GM12878 (cell line): ENCODE data around the gene SEPHS2. TPM values are rescaled to one million over a fixed set of nuclear protein-coding genes. Genes with fewer than 3 reads are reported as not detected.

Source experiments
- ATAC-seq: fragments of 200-7000 bp; cut with Tn5 transposase; 3 replicates; pipeline ENCODE4 v1.9.1; 2020; ENCODE audit warnings: mild to moderate bottlenecking, moderate library complexity
- BruUV-seq: library from RNA; stranded (reverse); fragments of 400-500 nt; replicated peaks from 2 replicates; lab custom pipeline; 2021; lab: Mats Ljungman, UMichigan
- CTCF ChIA-PET: fragments of 300-600 bp; sonication (Branson Sonifier 250); formaldehyde crosslinking; extraction: SDS; loops from one replicate; lab custom pipeline; 2021; ENCODE audit warnings: inconsistent platforms; lab: Yijun Ruan, JAX
- POLR2A ChIA-PET: fragments of 350-600 bp; formaldehyde crosslinking; extraction: SDS; loops from one replicate; lab custom pipeline; 2021; ENCODE audit warnings: inconsistent platforms; lab: Charles Lee
- RAD21 ChIA-PET: fragments of 300-600 bp; sonication (Branson Sonifier 250); formaldehyde crosslinking; loops from one replicate; lab custom pipeline; 2023; ENCODE audit warnings: antibody characterized with exemption; ENCODE audit not compliant: unreplicated experiment; lab: Charles Lee
- SMC1A ChIA-PET: fragments of 300-600 bp; sonication (Branson Sonifier 250); formaldehyde crosslinking; loops from one replicate; lab custom pipeline; 2023; ENCODE audit not compliant: unreplicated experiment, uncharacterized antibody; lab: Charles Lee
- DNase-seq: peaks from one replicate; pipeline ENCODE4 v3.0.0-alpha.2; 2011; ENCODE audit warnings: low read depth, low spot score
- FAIRE-seq: peaks from 3 replicates; lab custom pipeline; 2011; peaks lifted over from hg19 to GRCh38; lab: Jason Lieb, UNC
- H2AFZ ChIP-seq: 2 replicates; pipeline ENCODE4 v1.6.0; 2011; ENCODE audit warnings: low read depth, low read length, control low read depth; ENCODE audit not compliant: control insufficient read depth
- H3K27ac ChIP-seq: 2 replicates; pipeline ENCODE4 v1.5.1; 2011; ENCODE audit warnings: control low read depth; ENCODE audit not compliant: control insufficient read depth, insufficient read depth
- H3K27me3 ChIP-seq, 2 experiments: replicated peaks in 1 of 2; 2 replicates each; pipeline versions ENCODE4 v1.6.0 to v1.6.1; 2011; ENCODE audit warnings: low read length in 1 of 2; ENCODE audit not compliant: control insufficient read depth in 2 of 2, insufficient read depth in 2 of 2
- H3K36me3 ChIP-seq, 2 experiments: 2 replicates each; pipeline ENCODE4 v1.5.1; 2011; ENCODE audit warnings: low read length in 1 of 2; ENCODE audit not compliant: control insufficient read depth in 2 of 2, insufficient read depth in 2 of 2
- H3K4me1 ChIP-seq: 2 replicates; pipeline ENCODE4 v1.6.1; 2011; ENCODE audit warnings: mild to moderate bottlenecking, low read length, moderate library complexity, mixed read lengths; ENCODE audit not compliant: control insufficient read depth, insufficient read depth
- H3K4me2 ChIP-seq: 2 replicates; pipeline ENCODE4 v1.6.0; 2011; ENCODE audit warnings: control low read depth; ENCODE audit not compliant: control insufficient read depth, insufficient read depth
- H3K4me3 ChIP-seq: fragments of 200-600 bp; sonication (generic); 2 replicates; pipeline ENCODE4 v1.5.1; 2016
- H3K79me2 ChIP-seq: 2 replicates; pipeline ENCODE4 v1.6.0; 2011; ENCODE audit warnings: low read length; ENCODE audit not compliant: control insufficient read depth, insufficient read depth
- H3K9ac ChIP-seq: 2 replicates; pipeline ENCODE4 v1.8.0; 2011; ENCODE audit warnings: low read length, control low read depth, mixed read lengths; ENCODE audit not compliant: control insufficient read depth, insufficient read depth
- H3K9me3 ChIP-seq: replicated peaks from 3 replicates; pipeline ENCODE4 v1.5.1; 2011; ENCODE audit warnings: mild to moderate bottlenecking, low read length; ENCODE audit not compliant: control insufficient read depth, insufficient read depth
- H4K20me1 ChIP-seq: 2 replicates; pipeline ENCODE4 v1.6.0; 2011; ENCODE audit not compliant: control insufficient read depth, insufficient read depth
- ZNF384 ChIP-seq: IDR thresholded peaks from 2 replicates; pipeline ENCODE4 v1.6.1; 2012; ENCODE audit warnings: low read depth, mild to moderate bottlenecking, low read length, improper control_type of control experiment, borderline replicate concordance
- ZNF622 ChIP-seq: fragments of 450-650 bp; IDR thresholded peaks from 2 replicates; pipeline ENCODE4 v1.6.1; 2017; ENCODE audit warnings: mild to moderate bottlenecking, inconsistent platforms
- WGBS: methylation state at CpG from one replicate; pipeline ENCODE4 v1.1.6; 2016; ENCODE audit warnings: low lambda C conversion rate; ENCODE audit not compliant: insufficient replicate concordance, insufficient coverage; ENCODE audit errors: missing lambda C conversion rate; 5-methylcytosine and 5-hydroxymethylcytosine counted together
- in situ Hi-C: fragments of 300-500 bp; cut with MboI; formaldehyde crosslinking; loops from 9 replicates; pipeline ENCODE4 v1.14.3; 2018; ENCODE audit warnings: mixed read lengths
- intact Hi-C: fragments of 100-400 bp; cut with micrococcal nuclease; formaldehyde crosslinking; loops from one replicate; pipeline ENCODE4 v1.14.2; 2022; ENCODE audit not compliant: unreplicated experiment
- polyA plus RNA-seq, 11 experiments: library from polyadenylated mRNA; depleted of rRNA in 4 of 11; unstranded in 6 of 11; stranded (reverse) in 5 of 11; fragments of >200 nt; fragmentation: Nextera tagmentation in 4 of 11; fragmentation: Illumina TruSeq in 1 of 11; extraction: Ambion mirVana in 4 of 11; extraction: Trizol in 1 of 11; gene quantifications; 1 replicate in 1 of 11; 2 replicates in 10 of 11; pipeline versions ENCODE4 v1.2.1 to v1.2.3, GENCODE V29; 2011 to 2016; ENCODE audit warnings: inconsistent platforms in 2 of 11, missing spikeins in 2 of 11, low read depth in 1 of 11
- total RNA-seq, 4 experiments: library from RNA; depleted of rRNA in 3 of 4; stranded (reverse); fragments of >200 nt in 3 of 4; fragmentation: Illumina TruSeq in 1 of 4; extraction: Trizol in 1 of 4; gene quantifications; 2 replicates each; pipeline versions ENCODE4 v1.2.1 to v1.2.3, GENCODE V29; 2013 to 2021
- TF ChIP-seq, protein P1 (sequence below): fragments of 450-650 bp; IDR thresholded peaks from 2 replicates; pipeline ENCODE4 v1.6.1; 2017; ENCODE audit warnings: antibody characterized with exemption, mild to moderate bottlenecking, moderate library complexity
- TF ChIP-seq, protein P2 (sequence below): IDR thresholded peaks from 2 replicates; pipeline ENCODE4 v1.6.1; 2012; ENCODE audit warnings: improper control_type of control experiment, low read depth, low read length; ENCODE audit not compliant: insufficient replicate concordance
- TF ChIP-seq, protein P3 (sequence below): fragments of 450-650 bp; IDR thresholded peaks from 2 replicates; pipeline ENCODE4 v1.6.1; 2018; ENCODE audit warnings: borderline replicate concordance, mild to moderate bottlenecking; ENCODE audit not compliant: partially characterized antibody
- TF ChIP-seq, protein P4 (sequence below): fragments of 150-350 bp; IDR thresholded peaks from 2 replicates; pipeline ENCODE4 v1.6.1; 2014; ENCODE audit warnings: mild to moderate bottlenecking, low read depth, low read length

Gene SEPHS2
- total and polyA plus RNA-seq, 10 of the 15 experiments (the other 5 are each of a cell fraction or from before 2014, with no cell fraction given): 21.6 to 99.8 (median 72.9) TPM

DNA sequence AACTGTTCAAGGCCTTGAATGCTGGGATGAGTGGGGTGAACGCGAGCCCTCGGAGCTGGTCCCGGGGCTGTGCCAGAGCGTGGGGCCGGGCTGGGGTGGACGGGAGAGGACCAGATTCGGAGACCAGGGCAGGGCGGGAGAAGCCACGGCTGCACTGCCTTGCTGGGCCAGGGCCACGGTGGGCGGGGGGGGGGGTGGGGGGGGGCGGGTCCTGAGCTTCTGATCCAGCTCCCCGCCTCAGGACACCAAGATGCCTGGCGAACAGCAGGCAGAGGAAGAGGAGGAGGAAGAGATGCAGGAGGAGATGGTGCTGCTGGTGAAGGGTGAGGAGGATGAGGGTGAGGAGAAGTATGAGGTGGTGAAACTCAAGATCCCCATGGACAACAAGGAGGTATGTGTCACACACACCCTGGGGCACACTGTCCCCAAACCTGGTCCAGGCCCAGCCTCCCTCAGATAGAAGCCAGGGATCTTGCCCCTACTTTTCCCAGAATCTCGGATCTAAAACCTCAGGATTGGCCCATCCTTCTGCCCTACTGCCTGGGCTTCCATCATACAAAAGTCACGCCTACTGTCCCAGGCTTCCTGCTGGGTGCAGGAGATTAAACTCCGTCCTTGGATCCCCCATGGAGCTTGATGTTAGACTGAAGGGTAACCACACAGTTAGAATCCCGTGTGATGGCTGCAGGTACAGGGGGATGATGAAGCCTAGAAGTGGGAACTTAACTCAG lies 37.7 kb downstream of the SEPHS2 start:
- Histone ChIP-seq H2AFZ (peak overlapping the region; percentile 55), H4K20me1 (no peaks in the 10 kb centered on the region), H3K4me2 (peak overlapping the region; percentile 67), H3K9ac (peak overlapping the region; percentile 13; the same call in 1 of the 2 replicates), H3K4me3 (peak overlapping the region; percentile 83), H3K79me2 (no peaks in the 10 kb centered on the region; the same call in 1 of the 2 replicates), H3K4me1 (peaks cover 14% of the 10 kb centered on the region), H3K9me3 (no peaks in the 10 kb centered on the region), H3K36me3 (peaks cover 0 to 2% of the 10 kb centered on the region in 2 experiments; a peak in 1 of 4 replicates), H3K27me3 (no peaks in the 10 kb centered on the region), H3K27ac (no peak overlapping the region)
- in situ Hi-C loops: loop anchor here (5.0 kb wide), 1 partner anchor 316 kb away; the partner anchor contains the start of gene TBX6
- ATAC-seq: peak; percentile 10; the same call in 2 of the 3 replicates
- WGBS: 14% methylated on average over 11 of the region's 19 CpGs
- intact Hi-C loops: loop anchor here (5.0 kb wide), 1 partner anchor 316 kb away; the partner anchor contains the start of gene TBX6
- CTCF ChIA-PET: interaction anchor here (0.6 to 8.1 kb wide), 20 partner anchors 8 to 316 kb away, joined by 3 to 70 read pairs (median 10); partner anchors contain the start of genes CD2BP2, DCTPP1, SEPTIN1 and TBC1D10B
- RAD21 ChIA-PET: interaction anchor here (0.5 to 4.4 kb wide), 18 partner anchors 8 to 376 kb away, joined by 3 to 33 read pairs (median 5); partner anchors contain the start of genes CD2BP2, DCTPP1, SEPTIN1 and TBC1D10B
- FAIRE-seq: no peak
- SMC1A ChIA-PET: interaction anchor here (0.9 to 3.8 kb wide), 9 partner anchors 8 to 316 kb away, joined by 3 to 18 read pairs (median 5); partner anchors contain the start of genes DCTPP1, SEPTIN1 and TBX6
- POLR2A ChIA-PET: interaction anchor here (1.1 to 2.4 kb wide), 5 partner anchors 12 to 316 kb away, joined by 3 to 12 read pairs (median 6); partner anchors contain the start of genes TBX6 and ZNF48
- TSS peak; percentile 75 for BruUV-seq
- no peak for DNase-seq
- TF ChIP-seq, protein P1, sequence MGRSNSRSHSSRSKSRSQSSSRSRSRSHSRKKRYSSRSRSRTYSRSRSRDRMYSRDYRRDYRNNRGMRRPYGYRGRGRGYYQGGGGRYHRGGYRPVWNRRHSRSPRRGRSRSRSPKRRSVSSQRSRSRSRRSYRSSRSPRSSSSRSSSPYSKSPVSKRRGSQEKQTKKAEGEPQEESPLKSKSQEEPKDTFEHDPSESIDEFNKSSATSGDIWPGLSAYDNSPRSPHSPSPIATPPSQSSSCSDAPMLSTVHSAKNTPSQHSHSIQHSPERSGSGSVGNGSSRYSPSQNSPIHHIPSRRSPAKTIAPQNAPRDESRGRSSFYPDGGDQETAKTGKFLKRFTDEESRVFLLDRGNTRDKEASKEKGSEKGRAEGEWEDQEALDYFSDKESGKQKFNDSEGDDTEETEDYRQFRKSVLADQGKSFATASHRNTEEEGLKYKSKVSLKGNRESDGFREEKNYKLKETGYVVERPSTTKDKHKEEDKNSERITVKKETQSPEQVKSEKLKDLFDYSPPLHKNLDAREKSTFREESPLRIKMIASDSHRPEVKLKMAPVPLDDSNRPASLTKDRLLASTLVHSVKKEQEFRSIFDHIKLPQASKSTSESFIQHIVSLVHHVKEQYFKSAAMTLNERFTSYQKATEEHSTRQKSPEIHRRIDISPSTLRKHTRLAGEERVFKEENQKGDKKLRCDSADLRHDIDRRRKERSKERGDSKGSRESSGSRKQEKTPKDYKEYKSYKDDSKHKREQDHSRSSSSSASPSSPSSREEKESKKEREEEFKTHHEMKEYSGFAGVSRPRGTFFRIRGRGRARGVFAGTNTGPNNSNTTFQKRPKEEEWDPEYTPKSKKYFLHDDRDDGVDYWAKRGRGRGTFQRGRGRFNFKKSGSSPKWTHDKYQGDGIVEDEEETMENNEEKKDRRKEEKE: no peak
- TF ChIP-seq, protein P2, sequence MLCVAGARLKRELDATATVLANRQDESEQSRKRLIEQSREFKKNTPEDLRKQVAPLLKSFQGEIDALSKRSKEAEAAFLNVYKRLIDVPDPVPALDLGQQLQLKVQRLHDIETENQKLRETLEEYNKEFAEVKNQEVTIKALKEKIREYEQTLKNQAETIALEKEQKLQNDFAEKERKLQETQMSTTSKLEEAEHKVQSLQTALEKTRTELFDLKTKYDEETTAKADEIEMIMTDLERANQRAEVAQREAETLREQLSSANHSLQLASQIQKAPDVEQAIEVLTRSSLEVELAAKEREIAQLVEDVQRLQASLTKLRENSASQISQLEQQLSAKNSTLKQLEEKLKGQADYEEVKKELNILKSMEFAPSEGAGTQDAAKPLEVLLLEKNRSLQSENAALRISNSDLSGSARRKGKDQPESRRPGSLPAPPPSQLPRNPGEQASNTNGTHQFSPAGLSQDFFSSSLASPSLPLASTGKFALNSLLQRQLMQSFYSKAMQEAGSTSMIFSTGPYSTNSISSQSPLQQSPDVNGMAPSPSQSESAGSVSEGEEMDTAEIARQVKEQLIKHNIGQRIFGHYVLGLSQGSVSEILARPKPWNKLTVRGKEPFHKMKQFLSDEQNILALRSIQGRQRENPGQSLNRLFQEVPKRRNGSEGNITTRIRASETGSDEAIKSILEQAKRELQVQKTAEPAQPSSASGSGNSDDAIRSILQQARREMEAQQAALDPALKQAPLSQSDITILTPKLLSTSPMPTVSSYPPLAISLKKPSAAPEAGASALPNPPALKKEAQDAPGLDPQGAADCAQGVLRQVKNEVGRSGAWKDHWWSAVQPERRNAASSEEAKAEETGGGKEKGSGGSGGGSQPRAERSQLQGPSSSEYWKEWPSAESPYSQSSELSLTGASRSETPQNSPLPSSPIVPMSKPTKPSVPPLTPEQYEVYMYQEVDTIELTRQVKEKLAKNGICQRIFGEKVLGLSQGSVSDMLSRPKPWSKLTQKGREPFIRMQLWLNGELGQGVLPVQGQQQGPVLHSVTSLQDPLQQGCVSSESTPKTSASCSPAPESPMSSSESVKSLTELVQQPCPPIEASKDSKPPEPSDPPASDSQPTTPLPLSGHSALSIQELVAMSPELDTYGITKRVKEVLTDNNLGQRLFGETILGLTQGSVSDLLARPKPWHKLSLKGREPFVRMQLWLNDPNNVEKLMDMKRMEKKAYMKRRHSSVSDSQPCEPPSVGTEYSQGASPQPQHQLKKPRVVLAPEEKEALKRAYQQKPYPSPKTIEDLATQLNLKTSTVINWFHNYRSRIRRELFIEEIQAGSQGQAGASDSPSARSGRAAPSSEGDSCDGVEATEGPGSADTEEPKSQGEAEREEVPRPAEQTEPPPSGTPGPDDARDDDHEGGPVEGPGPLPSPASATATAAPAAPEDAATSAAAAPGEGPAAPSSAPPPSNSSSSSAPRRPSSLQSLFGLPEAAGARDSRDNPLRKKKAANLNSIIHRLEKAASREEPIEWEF: no peak
- TF ChIP-seq, protein P3, sequence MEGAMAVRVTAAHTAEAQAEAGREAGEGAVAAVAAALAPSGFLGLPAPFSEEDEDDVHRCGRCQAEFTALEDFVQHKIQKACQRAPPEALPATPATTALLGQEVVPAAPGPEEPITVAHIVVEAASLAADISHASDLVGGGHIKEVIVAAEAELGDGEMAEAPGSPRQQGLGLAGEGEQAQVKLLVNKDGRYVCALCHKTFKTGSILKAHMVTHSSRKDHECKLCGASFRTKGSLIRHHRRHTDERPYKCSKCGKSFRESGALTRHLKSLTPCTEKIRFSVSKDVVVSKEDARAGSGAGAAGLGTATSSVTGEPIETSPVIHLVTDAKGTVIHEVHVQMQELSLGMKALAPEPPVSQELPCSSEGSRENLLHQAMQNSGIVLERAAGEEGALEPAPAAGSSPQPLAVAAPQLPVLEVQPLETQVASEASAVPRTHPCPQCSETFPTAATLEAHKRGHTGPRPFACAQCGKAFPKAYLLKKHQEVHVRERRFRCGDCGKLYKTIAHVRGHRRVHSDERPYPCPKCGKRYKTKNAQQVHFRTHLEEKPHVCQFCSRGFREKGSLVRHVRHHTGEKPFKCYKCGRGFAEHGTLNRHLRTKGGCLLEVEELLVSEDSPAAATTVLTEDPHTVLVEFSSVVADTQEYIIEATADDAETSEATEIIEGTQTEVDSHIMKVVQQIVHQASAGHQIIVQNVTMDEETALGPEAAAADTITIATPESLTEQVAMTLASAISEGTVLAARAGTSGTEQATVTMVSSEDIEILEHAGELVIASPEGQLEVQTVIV: no peak
- TF ChIP-seq, protein P4, sequence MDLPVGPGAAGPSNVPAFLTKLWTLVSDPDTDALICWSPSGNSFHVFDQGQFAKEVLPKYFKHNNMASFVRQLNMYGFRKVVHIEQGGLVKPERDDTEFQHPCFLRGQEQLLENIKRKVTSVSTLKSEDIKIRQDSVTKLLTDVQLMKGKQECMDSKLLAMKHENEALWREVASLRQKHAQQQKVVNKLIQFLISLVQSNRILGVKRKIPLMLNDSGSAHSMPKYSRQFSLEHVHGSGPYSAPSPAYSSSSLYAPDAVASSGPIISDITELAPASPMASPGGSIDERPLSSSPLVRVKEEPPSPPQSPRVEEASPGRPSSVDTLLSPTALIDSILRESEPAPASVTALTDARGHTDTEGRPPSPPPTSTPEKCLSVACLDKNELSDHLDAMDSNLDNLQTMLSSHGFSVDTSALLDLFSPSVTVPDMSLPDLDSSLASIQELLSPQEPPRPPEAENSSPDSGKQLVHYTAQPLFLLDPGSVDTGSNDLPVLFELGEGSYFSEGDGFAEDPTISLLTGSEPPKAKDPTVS: no peak
- TF ChIP-seq ZNF384: no peak
- no peak for TF ChIP-seq ZNF622
